Breast epithelium (tissue), 3 donors: ENCODE data around the gene ZMIZ1.

Source experiments
- POLR2A ChIP-seq: fragments of 450-650 bp; IDR thresholded peaks from one replicate; pipeline ENCODE4 v1.6.1; 2016; ENCODE audit warnings: antibody characterized with exemption, mild to moderate bottlenecking, moderate library complexity
- TF ChIP-seq, protein P1 (sequence below), 3 donors: fragments of 450-650 bp; IDR thresholded peaks; one replicate each; pipeline ENCODE4 v1.5.1; 2016 to 2017; ENCODE audit warnings: antibody characterized with exemption in 3 of 3, mild to moderate bottlenecking in 3 of 3, moderate library complexity in 3 of 3

DNA sequence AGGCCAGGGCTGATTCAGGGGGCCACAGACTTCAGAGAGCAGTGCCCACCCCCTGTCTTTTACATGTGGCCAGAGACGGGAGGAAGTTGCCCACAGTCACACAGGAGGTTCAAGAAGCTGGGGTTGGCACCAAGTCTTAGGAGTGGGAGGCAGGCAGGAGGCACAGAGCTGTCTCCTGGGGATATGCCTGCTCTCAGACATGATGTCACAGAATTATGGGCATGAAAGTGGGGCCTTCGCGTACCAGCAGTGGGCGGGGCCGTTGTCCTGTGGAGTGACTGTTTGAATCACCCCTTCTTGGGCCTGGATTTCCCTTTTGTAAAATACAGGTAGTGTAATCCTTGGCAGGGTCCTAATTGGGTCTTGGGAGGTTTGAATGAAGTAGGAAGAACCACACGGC is 197.3 kb downstream of the ZMIZ1 start:
- TF ChIP-seq POLR2A: no peak
- TF ChIP-seq, protein P1, sequence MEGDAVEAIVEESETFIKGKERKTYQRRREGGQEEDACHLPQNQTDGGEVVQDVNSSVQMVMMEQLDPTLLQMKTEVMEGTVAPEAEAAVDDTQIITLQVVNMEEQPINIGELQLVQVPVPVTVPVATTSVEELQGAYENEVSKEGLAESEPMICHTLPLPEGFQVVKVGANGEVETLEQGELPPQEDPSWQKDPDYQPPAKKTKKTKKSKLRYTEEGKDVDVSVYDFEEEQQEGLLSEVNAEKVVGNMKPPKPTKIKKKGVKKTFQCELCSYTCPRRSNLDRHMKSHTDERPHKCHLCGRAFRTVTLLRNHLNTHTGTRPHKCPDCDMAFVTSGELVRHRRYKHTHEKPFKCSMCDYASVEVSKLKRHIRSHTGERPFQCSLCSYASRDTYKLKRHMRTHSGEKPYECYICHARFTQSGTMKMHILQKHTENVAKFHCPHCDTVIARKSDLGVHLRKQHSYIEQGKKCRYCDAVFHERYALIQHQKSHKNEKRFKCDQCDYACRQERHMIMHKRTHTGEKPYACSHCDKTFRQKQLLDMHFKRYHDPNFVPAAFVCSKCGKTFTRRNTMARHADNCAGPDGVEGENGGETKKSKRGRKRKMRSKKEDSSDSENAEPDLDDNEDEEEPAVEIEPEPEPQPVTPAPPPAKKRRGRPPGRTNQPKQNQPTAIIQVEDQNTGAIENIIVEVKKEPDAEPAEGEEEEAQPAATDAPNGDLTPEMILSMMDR (IDR thresholded peaks at IDR 0.05): no peak
